ENCODE data around the gene NGEF. TPM values are rescaled to one million over a fixed set of nuclear protein-coding genes. Genes with fewer than 3 reads are reported as not detected.

The NGEF gene
- total and polyA plus RNA-seq, 2 experiments from 2014 or later: 2.0 to 2.9 TPM

DNA sequence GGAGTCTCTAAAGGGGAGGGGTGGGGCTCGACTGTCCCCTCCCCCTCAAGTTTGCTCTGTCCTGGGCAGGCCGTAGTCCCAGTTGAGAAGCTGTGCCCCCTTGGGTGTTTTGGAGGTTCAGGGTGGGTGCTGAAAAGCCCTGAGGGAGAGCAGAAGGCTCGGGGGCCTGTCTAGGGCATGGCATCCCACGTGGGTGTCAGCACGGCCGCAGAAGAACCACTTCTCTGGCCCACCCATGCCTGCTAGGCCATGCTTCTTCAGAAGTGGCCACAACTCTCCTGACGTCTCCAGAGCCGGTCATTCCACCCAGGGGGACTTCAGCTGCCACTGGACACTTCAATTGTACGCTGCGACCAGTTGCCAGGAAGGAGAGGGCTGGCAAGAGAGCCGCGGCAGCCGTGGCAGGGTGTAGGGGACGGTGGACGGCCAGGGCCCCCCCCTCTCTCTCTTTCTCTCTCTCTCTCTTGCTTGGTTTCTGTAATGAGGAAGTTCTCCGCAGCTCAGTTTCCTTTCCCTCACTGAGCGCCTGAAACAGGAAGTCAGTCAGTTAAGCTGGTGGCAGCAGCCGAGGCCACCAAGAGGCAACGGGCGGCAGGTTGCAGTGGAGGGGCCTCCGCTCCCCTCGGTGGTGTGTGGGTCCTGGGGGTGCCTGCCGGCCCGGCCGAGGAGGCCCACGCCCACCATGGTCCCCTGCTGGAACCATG lies 46.9 kb upstream of the NGEF start, which contains the start of gene INPP5D:
Gene INPP5D (plus strand): TSS at position 546 of the 704 bp plus-strand sequence. CDS start 137 bp downstream, at position 683.
- no peaks in the 10 kb centered on the region for H3K4me1 ChIP-seq (ENCODE audit: low read depth)
- H3K9me3 ChIP-seq (ENCODE audit: low read depth): no peaks in the 10 kb centered on the region
- no peak within 1 kb of the TSS for H3K27ac ChIP-seq
- no peaks in the 10 kb centered on the region for H3K36me3 ChIP-seq
- no peak for DNase-seq (ENCODE audit: low read depth in 1 of 2, low spot score in 1 of 2)
- TF ChIP-seq, protein P1, sequence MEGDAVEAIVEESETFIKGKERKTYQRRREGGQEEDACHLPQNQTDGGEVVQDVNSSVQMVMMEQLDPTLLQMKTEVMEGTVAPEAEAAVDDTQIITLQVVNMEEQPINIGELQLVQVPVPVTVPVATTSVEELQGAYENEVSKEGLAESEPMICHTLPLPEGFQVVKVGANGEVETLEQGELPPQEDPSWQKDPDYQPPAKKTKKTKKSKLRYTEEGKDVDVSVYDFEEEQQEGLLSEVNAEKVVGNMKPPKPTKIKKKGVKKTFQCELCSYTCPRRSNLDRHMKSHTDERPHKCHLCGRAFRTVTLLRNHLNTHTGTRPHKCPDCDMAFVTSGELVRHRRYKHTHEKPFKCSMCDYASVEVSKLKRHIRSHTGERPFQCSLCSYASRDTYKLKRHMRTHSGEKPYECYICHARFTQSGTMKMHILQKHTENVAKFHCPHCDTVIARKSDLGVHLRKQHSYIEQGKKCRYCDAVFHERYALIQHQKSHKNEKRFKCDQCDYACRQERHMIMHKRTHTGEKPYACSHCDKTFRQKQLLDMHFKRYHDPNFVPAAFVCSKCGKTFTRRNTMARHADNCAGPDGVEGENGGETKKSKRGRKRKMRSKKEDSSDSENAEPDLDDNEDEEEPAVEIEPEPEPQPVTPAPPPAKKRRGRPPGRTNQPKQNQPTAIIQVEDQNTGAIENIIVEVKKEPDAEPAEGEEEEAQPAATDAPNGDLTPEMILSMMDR (IDR thresholded peaks at IDR 0.05; ENCODE audit: low read depth, low read length): no peak
- no peak within 1 kb of the TSS for H3K4me3 ChIP-seq
- H3K27me3 ChIP-seq: no peaks in the 10 kb centered on the region

DNA sequence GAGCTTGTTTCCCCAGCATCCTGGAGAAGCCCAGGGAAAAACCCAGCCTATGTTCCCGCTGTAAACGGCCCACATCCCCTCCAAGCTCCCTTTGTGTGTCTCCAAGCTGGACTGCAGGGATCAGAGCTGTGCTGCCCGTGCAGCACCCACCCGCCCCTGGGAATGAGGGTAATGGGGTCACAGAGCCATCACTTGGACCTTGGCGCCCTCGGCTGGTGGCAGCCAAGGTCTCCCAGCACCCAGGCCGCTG lies 46.4 kb upstream of the NGEF start:
- H3K9me3 ChIP-seq (ENCODE audit: low read depth): no peaks in the 10 kb centered on the region
- no peak overlapping the region for H3K27ac ChIP-seq
- peaks cover 1% of the 10 kb centered on the region for H3K27me3 ChIP-seq
- DNase-seq (ENCODE audit: low read depth in 1 of 2, low spot score in 1 of 2): no peak
- H3K4me3 ChIP-seq: no peak overlapping the region
- no peaks in the 10 kb centered on the region for H3K36me3 ChIP-seq
- TF ChIP-seq, protein P1 (IDR thresholded peaks at IDR 0.05; ENCODE audit: low read depth, low read length): no peak
- no peaks in the 10 kb centered on the region for H3K4me1 ChIP-seq (ENCODE audit: low read depth)

DNA sequence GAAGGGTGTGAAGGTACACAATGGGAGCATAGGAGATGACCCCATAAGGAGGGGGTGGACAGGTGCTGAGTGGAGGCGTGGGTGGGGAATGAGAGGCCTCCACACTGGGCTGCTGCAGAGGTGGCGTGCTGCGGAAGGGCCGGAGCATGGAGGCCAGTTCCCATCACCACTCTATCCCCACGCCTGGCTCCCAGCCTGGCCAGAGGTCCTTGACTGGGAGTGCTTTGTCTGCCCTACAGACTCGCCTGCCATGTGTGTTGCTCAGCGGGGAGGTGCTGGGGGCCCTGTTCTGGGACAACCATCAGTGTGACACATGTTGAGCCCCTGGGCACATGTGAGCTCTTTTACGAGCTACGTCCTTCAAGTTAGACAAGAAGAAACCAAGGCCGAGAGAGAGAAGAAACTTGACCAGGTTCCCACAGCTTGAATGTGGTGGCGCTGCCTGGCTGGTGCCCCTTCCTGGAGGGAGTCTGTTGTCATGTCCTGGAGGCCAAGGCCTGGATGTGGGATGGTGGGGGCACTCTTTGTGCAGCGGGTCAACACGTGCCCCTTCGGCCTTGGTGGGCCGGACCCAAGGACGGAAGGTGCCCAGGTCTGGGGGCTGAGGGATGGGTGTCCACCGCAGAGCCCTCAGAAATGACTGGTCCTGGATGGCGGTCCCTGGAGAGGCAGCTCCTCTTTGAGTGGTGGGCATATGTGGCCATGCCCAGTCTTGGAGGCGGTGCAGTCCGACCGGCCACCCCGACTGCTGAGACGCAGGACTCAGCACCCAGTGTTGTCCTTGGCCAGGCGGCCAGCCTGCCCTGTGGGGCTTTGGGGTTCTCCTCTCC lies 45.9 kb upstream of the NGEF start:
- TF ChIP-seq, protein P1 (IDR thresholded peaks at IDR 0.05; ENCODE audit: low read depth, low read length): no peak
- Histone ChIP-seq H3K4me3 (no peak overlapping the region), H3K4me1 (ENCODE audit: low read depth) (no peaks in the 10 kb centered on the region), H3K27ac (no peak overlapping the region), H3K9me3 (ENCODE audit: low read depth) (no peaks in the 10 kb centered on the region), H3K27me3 (peaks cover 6% of the 10 kb centered on the region), H3K36me3 (no peaks in the 10 kb centered on the region)
- no peak for DNase-seq (ENCODE audit: low read depth in 1 of 2, low spot score in 1 of 2)

DNA sequence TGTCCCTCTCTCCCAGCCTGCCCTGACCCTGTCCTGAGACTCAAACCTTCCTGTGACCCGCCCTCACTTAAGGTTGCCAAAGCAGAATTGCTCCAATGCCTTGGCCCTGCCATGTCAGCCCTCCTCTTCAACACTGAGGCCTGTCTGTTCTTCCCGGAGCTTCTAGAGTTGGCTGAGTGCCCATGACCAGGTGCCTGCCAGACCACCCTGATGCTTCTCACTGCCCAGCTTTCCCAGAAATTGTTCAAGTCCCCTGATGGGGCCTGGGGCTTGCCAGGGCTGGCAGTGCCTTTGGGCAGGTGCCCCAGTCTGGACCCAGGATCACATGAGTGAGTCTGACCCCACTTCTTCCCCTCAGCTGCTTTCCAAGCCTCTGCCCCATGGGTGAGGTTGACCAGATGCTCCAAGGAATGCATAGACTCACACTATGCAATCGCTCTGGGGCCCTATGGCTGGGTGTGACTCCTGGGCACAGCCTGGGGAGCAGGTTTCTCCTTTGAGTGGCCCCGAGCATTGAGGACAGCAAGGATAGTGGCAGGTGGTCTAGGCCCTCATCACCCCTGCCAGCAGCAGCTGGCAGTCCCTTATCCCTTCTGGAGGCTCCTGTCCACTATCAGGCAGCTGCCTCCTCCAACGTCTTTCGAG lies 44.0 kb upstream of the NGEF start:
- H3K4me3 ChIP-seq: no peak overlapping the region
- no peaks in the 10 kb centered on the region for H3K9me3 ChIP-seq (ENCODE audit: low read depth)
- no peak for DNase-seq (ENCODE audit: low read depth in 1 of 2, low spot score in 1 of 2)
- peaks cover 6% of the 10 kb centered on the region for H3K27me3 ChIP-seq
- no peaks in the 10 kb centered on the region for H3K36me3 ChIP-seq
- no peaks in the 10 kb centered on the region for H3K4me1 ChIP-seq (ENCODE audit: low read depth)
- H3K27ac ChIP-seq: no peak overlapping the region
- TF ChIP-seq, protein P1 (IDR thresholded peaks at IDR 0.05; ENCODE audit: low read depth, low read length): no peak

DNA sequence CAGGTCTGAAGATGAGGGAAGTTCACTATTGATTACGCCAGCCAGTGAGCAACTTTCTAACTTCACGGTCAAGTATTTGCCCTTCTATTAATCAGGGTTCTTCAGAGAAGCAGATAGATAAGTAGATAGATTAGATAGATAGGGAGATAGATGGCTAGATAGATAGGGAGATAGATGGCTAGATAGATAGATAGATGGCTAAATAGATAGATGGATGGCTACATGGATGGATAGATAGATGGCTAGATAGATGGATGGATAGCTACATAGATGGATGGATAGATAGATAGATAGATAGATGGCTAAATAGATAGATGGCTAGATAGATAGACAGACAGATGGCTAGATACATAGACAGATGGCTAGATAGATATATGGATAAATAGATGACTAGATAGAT lies 42.3 kb upstream of the NGEF start:
- no peaks in the 10 kb centered on the region for H3K9me3 ChIP-seq (ENCODE audit: low read depth)
- no peak overlapping the region for H3K4me3 ChIP-seq
- H3K36me3 ChIP-seq: no peaks in the 10 kb centered on the region
- H3K4me1 ChIP-seq (ENCODE audit: low read depth): no peaks in the 10 kb centered on the region
- TF ChIP-seq, protein P1 (IDR thresholded peaks at IDR 0.05; ENCODE audit: low read depth, low read length): no peak
- H3K27ac ChIP-seq: no peak overlapping the region
- H3K27me3 ChIP-seq: peaks cover 20% of the 10 kb centered on the region
- no peak for DNase-seq (ENCODE audit: low read depth in 1 of 2, low spot score in 1 of 2)
